Coronary artery (tissue), 2 donors: ENCODE measurements around the gene CFAP251.

ENCODE experiments used
- DNase-seq: peaks from one replicate; pipeline ENCODE4 v3.0.0-alpha.2; 2017; ENCODE audit warnings: low spot score
- H3K27ac ChIP-seq, 2 donors: fragments of 200-600 bp; sonication (generic); one replicate each; pipeline ENCODE4 v1.5.1; 2016 to 2019
- H3K4me3 ChIP-seq: fragments of 200-600 bp; sonication (generic); 2 replicates; pipeline ENCODE4 v1.5.1; 2016; ENCODE audit warnings: mild to moderate bottlenecking, moderate library complexity
- CTCF ChIP-seq: fragments of 200-600 bp; sonication (generic); IDR thresholded peaks from one replicate; pipeline ENCODE4 v1.5.1; 2019; ENCODE audit warnings: antibody characterized with exemption

CFAP251 gene

GRCh38 chr12:121934309-121934664 is 15.9 kb downstream of the CFAP251 start:
- no peak for DNase-seq
- Histone ChIP-seq H3K4me3 (no peak overlapping the region), H3K27ac (no peak overlapping the region)
- no peak for TF ChIP-seq CTCF

GRCh38 chr12:121937654-121938053 is 19.3 kb downstream of the CFAP251 start:
- no peak overlapping the region for H3K4me3 ChIP-seq
- H3K27ac ChIP-seq, result no peak overlapping the region
- TF ChIP-seq CTCF, result no peak
- DNase-seq, result no peak

GRCh38 chr12:121939186-121939585 is 20.8 kb downstream of the CFAP251 start:
- DNase-seq, result no peak
- Histone ChIP-seq H3K4me3 (no peak overlapping the region), H3K27ac (no peak overlapping the region)
- TF ChIP-seq CTCF, result no peak

GRCh38 chr12:121939992-121940766 is 21.8 kb downstream of the CFAP251 start:
- Histone ChIP-seq H3K4me3 (no peak overlapping the region), H3K27ac (no peak overlapping the region)
- DNase-seq, result no peak
- TF ChIP-seq CTCF, result no peak

GRCh38 chr12:121942145-121942718 is 23.8 kb downstream of the CFAP251 start:
- H3K4me3 ChIP-seq, result no peak overlapping the region
- DNase-seq, result no peak
- no peak overlapping the region for H3K27ac ChIP-seq
- TF ChIP-seq CTCF, result no peak

GRCh38 chr12:121943926-121944325 is 25.5 kb downstream of the CFAP251 start:
- no peak for DNase-seq
- no peak for TF ChIP-seq CTCF
- Histone ChIP-seq H3K27ac (no peak overlapping the region), H3K4me3 (no peak overlapping the region)
